NCI-H2196 treated with DMSO at 0.1 percent for 48 hours (cell line): Measurements from ENCODE around the gene CREB5.
A peak's percentile ranks its signal among the peaks of the same experiment; 100 is the strongest.

Source experiments
- DNase-seq: peaks from one replicate; lab custom pipeline; 2025; ENCODE audit not compliant: unreplicated experiment; lab: John Stamatoyannopoulos, UW

Gene CREB5

GRCh38 chr7:28840592-28840995 is 428.3 kb downstream of the CREB5 start:
- DNase-seq: no peak

- no peak for DNase-seq
Observed at GRCh38 chr7:28841766-28842165, 429.4 kb downstream of the CREB5 start.

- DNase-seq: no peak
Observed at GRCh38 chr7:28842769-28843295, 430.5 kb downstream of the CREB5 start.

DNA sequence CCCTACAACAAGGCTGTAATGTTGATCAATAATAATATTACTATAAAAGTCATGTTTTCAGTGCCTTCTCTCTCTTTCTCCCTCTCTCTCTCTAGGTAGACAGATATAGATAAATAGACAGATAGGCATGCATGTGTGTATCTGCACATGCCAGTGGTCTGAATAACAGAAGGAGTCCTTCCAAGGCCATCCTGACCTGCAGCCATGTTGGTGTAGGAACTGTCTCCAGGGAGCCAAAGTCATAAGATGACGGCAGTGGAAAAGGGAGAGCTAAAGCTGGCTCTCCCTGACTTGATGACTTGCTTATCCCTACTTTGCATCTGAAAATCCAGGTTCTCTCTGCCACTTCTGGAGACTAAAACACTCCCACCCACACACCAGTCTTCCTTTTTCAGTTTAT is 432.8 kb downstream of the CREB5 start:
- DNase-seq: no peak

DNA sequence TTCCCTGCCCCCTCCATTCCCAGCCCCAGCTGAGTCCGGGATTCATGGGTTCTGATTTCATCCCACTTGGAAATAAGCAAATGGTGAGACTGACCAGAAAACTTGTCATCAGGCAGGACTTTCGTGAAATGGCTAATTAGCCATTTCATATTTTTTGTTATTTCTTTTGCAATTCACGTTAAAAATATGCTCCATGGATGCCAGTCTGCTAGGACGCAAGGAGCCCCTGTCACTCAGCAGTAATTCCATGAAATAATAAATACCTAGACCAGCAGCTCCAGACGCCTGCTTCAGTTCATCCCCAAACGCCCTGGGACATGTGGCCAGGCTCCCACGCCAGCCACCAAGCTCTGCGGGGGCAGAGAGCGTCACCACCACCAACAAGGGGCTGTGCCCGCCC is 434.9 kb downstream of the CREB5 start:
- DNase-seq: no peak

- DNase-seq: no peak
Observed at GRCh38 chr7:28847681-28848080, 435.4 kb downstream of the CREB5 start.

GRCh38 chr7:28848906-28849305 is 436.6 kb downstream of the CREB5 start:
- DNase-seq: no peak

- no peak for DNase-seq
Observed at GRCh38 chr7:28850699-28851098, 438.4 kb downstream of the CREB5 start.

DNA sequence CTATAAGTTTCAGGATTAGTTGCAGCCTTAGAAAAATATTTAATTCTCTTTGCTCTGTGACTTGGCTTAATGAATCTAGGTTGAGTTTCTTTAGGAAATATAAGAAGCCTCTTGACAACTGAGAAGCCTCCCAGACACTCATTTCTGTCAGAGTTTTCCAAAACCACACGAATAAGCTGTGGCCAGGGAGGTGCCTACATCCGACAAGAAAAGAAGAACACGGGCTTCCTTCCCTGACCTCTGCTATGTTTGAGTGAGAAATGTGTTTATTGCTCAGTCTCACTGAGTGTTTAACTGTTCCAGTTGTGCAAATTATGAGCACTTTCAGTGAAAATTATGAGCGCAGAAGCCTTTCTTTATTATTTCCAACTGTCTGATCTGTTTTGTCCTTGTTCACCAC is 440.8 kb downstream of the CREB5 start:
- no peak for DNase-seq

- peak; percentile 22 for DNase-seq
Observed at GRCh38 chr7:28853834-28854749, 441.8 kb downstream of the CREB5 start.

- no peak for DNase-seq
Observed at GRCh38 chr7:28854750-28855074, 442.4 kb downstream of the CREB5 start.

GRCh38 chr7:28855538-28856217 is 443.4 kb downstream of the CREB5 start:
- DNase-seq: no peak

GRCh38 chr7:28856656-28857055 is 444.3 kb downstream of the CREB5 start:
- DNase-seq: no peak

DNA sequence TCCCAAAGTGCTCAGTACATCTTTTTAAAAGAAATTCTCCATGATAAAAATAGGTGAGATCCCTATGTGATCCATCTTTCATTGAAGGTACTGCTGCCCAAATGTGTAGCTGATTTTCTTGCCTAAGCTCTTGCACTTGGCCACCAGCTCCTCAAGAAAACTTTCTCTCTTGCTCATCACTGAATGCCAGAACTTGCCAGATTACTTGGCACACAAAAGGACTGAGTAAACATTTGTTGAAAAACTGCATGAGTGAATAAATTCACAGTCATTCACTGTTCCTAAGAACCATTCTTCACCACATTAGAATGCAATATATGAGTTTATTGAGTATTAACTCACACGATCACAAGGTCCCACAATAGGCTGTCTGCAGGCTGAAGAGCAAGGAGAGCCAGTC is 445.9 kb downstream of the CREB5 start:
- DNase-seq: no peak

- DNase-seq: no peak
Observed at GRCh38 chr7:28858895-28859294, 446.6 kb downstream of the CREB5 start.

GRCh38 chr7:28861825-28862224 is 449.5 kb downstream of the CREB5 start:
- no peak for DNase-seq

GRCh38 chr7:28862595-28863272 is 450.4 kb downstream of the CREB5 start:
- DNase-seq: no peak

GRCh38 chr7:28865601-28866144 is 453.4 kb downstream of the CREB5 start:
- DNase-seq: no peak

- DNase-seq: no peak
Observed at GRCh38 chr7:28868712-28869111, 456.4 kb downstream of the CREB5 start.

- no peak for DNase-seq
Observed at GRCh38 chr7:28871077-28871476, 458.8 kb downstream of the CREB5 start.

DNA sequence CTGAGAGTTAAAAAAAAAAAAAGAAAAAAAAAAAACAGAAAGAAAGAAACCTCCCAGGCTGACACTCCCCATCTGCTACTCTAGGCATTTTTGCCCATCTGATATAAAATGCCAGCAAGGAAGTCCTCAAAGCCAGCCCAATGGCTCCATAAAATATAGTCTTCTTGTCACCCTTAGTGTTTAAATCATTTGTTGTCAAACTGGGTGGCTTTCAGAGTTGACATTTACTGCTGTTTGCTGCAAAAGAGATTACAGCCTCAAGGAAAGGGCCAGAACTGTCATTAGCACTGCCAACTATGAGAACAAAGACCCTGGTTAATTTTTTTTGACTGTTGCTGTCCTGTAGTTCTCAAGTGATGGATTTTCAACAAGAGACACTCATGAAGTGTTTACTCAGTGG is 459.3 kb downstream of the CREB5 start:
- no peak for DNase-seq
